Trophoblast cell (in vitro differentiated cells and primary cell): ENCODE results near the gene ADAMTSL4.

Experiments used
- DNase-seq, 2 donors: peaks; one replicate each; pipeline ENCODE4 v3.0.0-alpha.2; 2016
- H2AFZ ChIP-seq: 2 replicates; pipeline ENCODE4 v1.6.1; 2013; ENCODE audit warnings: low read length, moderate library complexity, mild to moderate bottlenecking; ENCODE audit not compliant: insufficient read depth, poor library complexity
- H2AK5ac ChIP-seq: 2 replicates; pipeline ENCODE4 v1.6.1; 2013; ENCODE audit warnings: mild to moderate bottlenecking, low read length
- H2BK120ac ChIP-seq: 2 replicates; pipeline ENCODE4 v1.6.1; 2013; ENCODE audit warnings: low read length, mild to moderate bottlenecking, moderate library complexity; ENCODE audit not compliant: insufficient read depth, poor library complexity
- H2BK12ac ChIP-seq: 2 replicates; pipeline ENCODE4 v1.6.1; 2013; ENCODE audit warnings: mild to moderate bottlenecking, low read length, moderate library complexity
- H2BK5ac ChIP-seq: 2 replicates; pipeline ENCODE4 v1.6.1; 2013; ENCODE audit warnings: low read length, low read depth, moderate library complexity, mild to moderate bottlenecking; ENCODE audit not compliant: poor library complexity
- H3K14ac ChIP-seq: 2 replicates; pipeline ENCODE4 v1.6.1; 2013; ENCODE audit warnings: mild to moderate bottlenecking, low read length
- H3K18ac ChIP-seq: 2 replicates; pipeline ENCODE4 v1.6.1; 2013; ENCODE audit warnings: mild to moderate bottlenecking, low read length
- H3K23ac ChIP-seq: 2 replicates; pipeline ENCODE4 v1.6.1; 2013; ENCODE audit warnings: low read length
- H3K27ac ChIP-seq: 2 replicates; pipeline ENCODE4 v1.5.1; 2013; ENCODE audit warnings: low read depth, mild to moderate bottlenecking, inconsistent platforms, low read length, moderate library complexity
- H3K27me3 ChIP-seq: 2 replicates; pipeline ENCODE4 v1.6.1; 2013; ENCODE audit warnings: inconsistent platforms, mild to moderate bottlenecking, low read length, moderate library complexity; ENCODE audit not compliant: insufficient read depth
- H3K36me3 ChIP-seq, 2 experiments: 1 replicate in 1 of 2; 2 replicates in 1 of 2; pipeline ENCODE4 v1.6.1; 2013; ENCODE audit warnings: low read length in 2 of 2, mild to moderate bottlenecking in 2 of 2, moderate library complexity in 1 of 2; ENCODE audit not compliant: insufficient read depth in 2 of 2, control insufficient read depth in 1 of 2
- H3K4ac ChIP-seq: 2 replicates; pipeline ENCODE4 v1.6.1; 2013; ENCODE audit warnings: low read depth, mild to moderate bottlenecking, low read length, moderate library complexity
- H3K4me1 ChIP-seq, 2 experiments: 1 replicate in 1 of 2; 2 replicates in 1 of 2; pipeline ENCODE4 v1.6.1; 2013; ENCODE audit warnings: low read length in 2 of 2, mild to moderate bottlenecking in 2 of 2, moderate library complexity in 1 of 2; ENCODE audit not compliant: insufficient read depth in 2 of 2, control insufficient read depth in 1 of 2
- H3K4me2 ChIP-seq: 2 replicates; pipeline ENCODE4 v1.6.1; 2013; ENCODE audit warnings: inconsistent platforms, mild to moderate bottlenecking, low read length, moderate library complexity
- H3K4me3 ChIP-seq: 2 replicates; pipeline ENCODE4 v1.5.1; 2013; ENCODE audit warnings: mild to moderate bottlenecking, low read depth, low read length, inconsistent platforms
- H3K79me1 ChIP-seq: one replicate; pipeline ENCODE4 v1.6.1; 2013; ENCODE audit warnings: low read length
- H3K79me2 ChIP-seq: 2 replicates; pipeline ENCODE4 v1.6.1; 2013; ENCODE audit warnings: low read length, mild to moderate bottlenecking; ENCODE audit not compliant: control insufficient read depth, insufficient read depth, poor library complexity
- H3K9ac ChIP-seq: 2 replicates; pipeline ENCODE4 v1.6.1; 2013; ENCODE audit warnings: mild to moderate bottlenecking, low read length
- H3K9me3 ChIP-seq: 2 replicates; pipeline ENCODE4 v1.6.1; 2013; ENCODE audit warnings: low read depth, mild to moderate bottlenecking, control low read depth, inconsistent platforms, low read length; ENCODE audit not compliant: insufficient read depth
- H4K12ac ChIP-seq: 2 replicates; pipeline ENCODE4 v1.6.1; 2013; ENCODE audit warnings: low read depth, mild to moderate bottlenecking, low read length, moderate library complexity
- H4K8ac ChIP-seq: 2 replicates; pipeline ENCODE4 v1.6.1; 2013; ENCODE audit warnings: low read depth, mild to moderate bottlenecking, low read length, moderate library complexity
- H4K91ac ChIP-seq: one replicate; pipeline ENCODE4 v1.6.1; 2013; ENCODE audit warnings: low read depth, mild to moderate bottlenecking, low read length, moderate library complexity
- WGBS: extraction: QIAGEN DNeasy Blood & Tissue Kit; methylation state at CpG from one replicate; pipeline ENCODE4 v1.1.7; 2013; ENCODE audit warnings: missing lambda C conversion rate; ENCODE audit not compliant: insufficient read length, insufficient coverage; ENCODE audit errors: extremely low coverage; 5-methylcytosine and 5-hydroxymethylcytosine counted together

ADAMTSL4 gene

DNA sequence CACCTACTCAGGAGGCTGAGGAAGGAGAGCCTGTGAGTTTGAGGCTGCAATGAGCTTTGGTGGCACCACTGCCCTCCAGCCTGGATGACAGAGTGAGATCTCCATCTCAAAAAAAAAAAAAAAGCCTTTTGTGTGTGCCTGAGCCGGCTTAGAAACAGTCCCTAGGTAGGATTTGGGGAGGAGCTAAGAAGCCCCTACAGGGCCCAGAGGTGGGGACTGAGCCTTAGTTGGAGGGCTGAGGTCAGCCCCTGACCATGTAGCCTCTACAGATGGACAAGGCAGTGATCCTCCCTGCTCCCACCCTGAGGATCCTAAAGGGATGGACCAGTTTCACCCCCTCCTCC lies 2.5 kb downstream of the ADAMTSL4 start:
- Histone ChIP-seq H3K79me2 (peaks cover 7% of the 10 kb centered on the region), H2BK12ac (peak overlapping the region; percentile 56), H2BK120ac (peak overlapping the region; percentile 64), H3K23ac (no peak overlapping the region), H3K9me3 (peaks cover 3% of the 10 kb centered on the region), H3K14ac (peak overlapping the region; percentile 51), H2BK5ac (peak overlapping the region; percentile 53), H3K79me1 (peaks cover 32% of the 10 kb centered on the region), H3K4me2 (peak overlapping the region; percentile 24), H3K36me3 (peaks cover 14 to 15% of the 10 kb centered on the region in 2 experiments), H3K27ac (peak overlapping the region; percentile 91), H3K18ac (peak overlapping the region; percentile 34), H3K27me3 (no peaks in the 10 kb centered on the region), H4K12ac (no peak overlapping the region), H2AFZ (no peak overlapping the region), H3K4me1 (peaks cover 34 to 40% of the 10 kb centered on the region in 2 experiments), H4K91ac (peak overlapping the region; percentile 56), H3K4me3 (no peak overlapping the region), H4K8ac (peak overlapping the region; percentile 48), H3K9ac (no peak overlapping the region), H2AK5ac (peak overlapping the region; percentile 87), H3K4ac (peak overlapping the region; percentile 19)
- WGBS: no CpG with 5 or more reads among the region's 1 CpG
- peak in 1 of 2 donors; percentile 52 for DNase-seq

DNA sequence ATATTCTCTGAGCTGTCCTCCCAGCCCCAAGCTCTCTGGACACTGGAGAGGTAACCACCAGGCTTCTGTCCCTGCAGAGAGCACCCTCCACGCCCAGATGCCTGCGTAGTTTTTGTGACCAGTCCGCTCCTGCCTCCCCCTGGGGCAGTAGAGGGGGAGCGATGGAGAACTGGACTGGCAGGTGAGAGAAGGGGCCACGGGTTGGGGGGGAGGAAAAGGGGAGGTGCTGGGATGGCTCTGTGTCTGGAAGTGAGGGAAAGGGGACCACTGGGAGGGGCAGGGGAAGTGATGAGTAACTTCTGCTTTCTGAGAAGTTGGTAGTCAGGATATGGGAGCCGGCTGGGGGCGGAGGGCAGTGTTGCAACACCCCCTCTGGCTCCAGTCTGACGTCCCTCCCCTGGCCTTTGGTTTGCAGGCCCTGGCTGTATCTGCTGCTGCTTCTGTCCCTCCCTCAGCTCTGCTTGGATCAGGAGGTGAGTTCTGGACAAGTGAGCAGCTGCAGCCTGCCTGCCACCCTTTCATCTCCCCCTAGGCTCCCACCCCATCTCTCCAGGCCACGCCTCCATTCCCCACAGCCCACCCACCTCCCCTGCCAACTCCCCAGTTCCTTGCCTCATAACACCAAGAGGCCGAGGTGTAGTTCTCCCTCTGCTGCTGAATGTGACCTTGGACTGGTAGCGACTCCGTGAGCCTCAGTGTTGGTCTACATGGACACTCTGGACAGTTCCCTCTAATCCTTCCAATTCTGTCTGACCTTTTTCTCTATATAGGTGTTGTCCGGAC lies 3.1 kb downstream of the ADAMTSL4 start:
- no peak overlapping the region for H3K23ac ChIP-seq
- no peak overlapping the region for H3K4ac ChIP-seq

DNA sequence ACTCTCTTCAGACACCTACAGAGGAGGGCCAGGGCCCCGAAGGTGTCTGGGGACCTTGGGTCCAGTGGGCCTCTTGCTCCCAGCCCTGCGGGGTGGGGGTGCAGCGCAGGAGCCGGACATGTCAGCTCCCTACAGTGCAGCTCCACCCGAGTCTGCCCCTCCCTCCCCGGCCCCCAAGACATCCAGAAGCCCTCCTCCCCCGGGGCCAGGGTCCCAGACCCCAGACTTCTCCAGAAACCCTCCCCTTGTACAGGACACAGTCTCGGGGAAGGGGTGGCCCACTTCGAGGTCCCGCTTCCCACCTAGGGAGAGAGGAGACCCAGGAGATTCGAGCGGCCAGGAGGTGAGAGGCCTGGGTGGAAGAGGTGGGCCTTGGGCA lies 3.7 kb downstream of the ADAMTSL4 start:
- WGBS: no CpG with 5 or more reads among the region's 12 CpGs
- Histone ChIP-seq H2AFZ (no peak overlapping the region), H3K27ac (peak overlapping the region; percentile 64), H2AK5ac (peak overlapping the region; percentile 1), H3K4me3 (no peak overlapping the region), H3K36me3 (peaks cover 22 to 23% of the 10 kb centered on the region in 2 experiments), H4K91ac (peak overlapping the region; percentile 76), H3K79me1 (peaks cover 32% of the 10 kb centered on the region), H3K14ac (peak overlapping the region; percentile 10), H3K27me3 (no peaks in the 10 kb centered on the region), H3K18ac (peak overlapping the region; percentile 26), H3K4ac (no peak overlapping the region), H2BK5ac (peak overlapping the region; percentile 58), H3K4me1 (peaks cover 34 to 40% of the 10 kb centered on the region in 2 experiments), H4K8ac (peak overlapping the region; percentile 10), H3K9me3 (peaks cover 3% of the 10 kb centered on the region), H3K23ac (no peak overlapping the region), H4K12ac (no peak overlapping the region), H3K79me2 (peaks cover 7% of the 10 kb centered on the region), H3K4me2 (no peak overlapping the region), H2BK12ac (peak overlapping the region; percentile 20), H2BK120ac (peak overlapping the region; percentile 4), H3K9ac (no peak overlapping the region)
- no peak for DNase-seq

More for the DNA sequence above, 3.1 kb downstream of the ADAMTSL4 start:
- Histone ChIP-seq H2AK5ac (peak overlapping the region; percentile 87), H4K8ac (peak overlapping the region; percentile 48), H3K14ac (peak overlapping the region; percentile 51), H3K79me1 (peaks cover 32% of the 10 kb centered on the region), H3K9me3 (peaks cover 3% of the 10 kb centered on the region), H3K18ac (peak overlapping the region; percentile 34), H3K4me1 (peaks cover 34 to 40% of the 10 kb centered on the region in 2 experiments), H3K79me2 (peaks cover 7% of the 10 kb centered on the region), H3K9ac (no peak overlapping the region), H3K4me2 (peak overlapping the region; percentile 28), H4K91ac (peak overlapping the region; percentile 76), H2BK5ac (peak overlapping the region; percentile 58), H2AFZ (no peak overlapping the region), H2BK120ac (peak overlapping the region; percentile 64), H2BK12ac (peak overlapping the region; percentile 35), H3K36me3 (peaks cover 17% of the 10 kb centered on the region in 2 experiments), H3K27ac (peak overlapping the region; percentile 91), H3K27me3 (no peaks in the 10 kb centered on the region), H3K4me3 (no peak overlapping the region), H4K12ac (no peak overlapping the region)
- peak; percentile 90 to 97 for DNase-seq
- WGBS: no CpG with 5 or more reads among the region's 13 CpGs

DNA sequence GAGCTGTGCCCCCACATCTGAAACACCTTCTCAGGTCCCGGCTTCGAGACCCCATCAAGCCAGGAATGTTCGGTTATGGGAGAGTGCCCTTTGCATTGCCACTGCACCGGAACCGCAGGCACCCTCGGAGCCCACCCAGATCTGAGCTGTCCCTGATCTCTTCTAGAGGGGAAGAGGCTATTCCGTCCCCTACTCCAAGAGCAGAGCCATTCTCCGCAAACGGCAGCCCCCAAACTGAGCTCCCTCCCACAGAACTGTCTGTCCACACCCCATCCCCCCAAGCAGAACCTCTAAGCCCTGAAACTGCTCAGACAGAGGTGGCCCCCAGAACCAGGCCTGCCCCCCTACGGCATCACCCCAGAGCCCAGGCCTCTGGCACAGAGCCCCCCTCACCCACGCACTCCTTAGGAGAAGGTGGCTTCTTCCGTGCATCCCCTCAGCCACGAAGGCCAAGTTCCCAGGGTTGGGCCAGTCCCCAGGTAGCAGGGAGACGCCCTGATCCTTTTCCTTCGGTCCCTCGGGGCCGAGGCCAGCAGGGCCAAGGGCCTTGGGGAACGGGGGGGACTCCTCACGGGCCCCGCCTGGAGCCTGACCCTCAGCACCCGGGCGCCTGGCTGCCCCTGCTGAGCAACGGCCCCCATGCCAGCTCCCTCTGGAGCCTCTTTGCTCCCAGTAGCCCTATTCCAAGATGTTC lies 4.3 kb downstream of the ADAMTSL4 start:
- Histone ChIP-seq H3K9me3 (peaks cover 3% of the 10 kb centered on the region), H2BK120ac (no peak overlapping the region), H3K14ac (peak overlapping the region; percentile 10), H2BK12ac (peak overlapping the region; percentile 4), H3K79me1 (peaks cover 31% of the 10 kb centered on the region), H3K27ac (peak overlapping the region; percentile 64), H3K36me3 (peaks cover 22 to 27% of the 10 kb centered on the region in 2 experiments), H3K18ac (peak overlapping the region; percentile 26), H3K27me3 (no peaks in the 10 kb centered on the region), H4K12ac (no peak overlapping the region), H3K4me1 (peaks cover 35 to 42% of the 10 kb centered on the region in 2 experiments), H4K8ac (peak overlapping the region; percentile 10), H3K4ac (peak overlapping the region; percentile 30), H3K23ac (no peak overlapping the region), H3K4me2 (no peak overlapping the region), H2BK5ac (peak overlapping the region; percentile 58), H3K79me2 (peaks cover 7% of the 10 kb centered on the region), H3K4me3 (no peak overlapping the region), H4K91ac (peak overlapping the region; percentile 76), H2AK5ac (peak overlapping the region; percentile 18), H2AFZ (no peak overlapping the region), H3K9ac (no peak overlapping the region)
- no CpG with 5 or more reads among the region's 23 CpGs for WGBS
- DNase-seq: no peak
